ENCODE data around the gene MCF2L. TPM values are rescaled to one million over a fixed set of nuclear protein-coding genes. Genes with fewer than 3 reads are reported as not detected.

The MCF2L gene
- total RNA-seq, 4 donors from 2014 or later = 18.4 to 173 (median 57.6) TPM

DNA sequence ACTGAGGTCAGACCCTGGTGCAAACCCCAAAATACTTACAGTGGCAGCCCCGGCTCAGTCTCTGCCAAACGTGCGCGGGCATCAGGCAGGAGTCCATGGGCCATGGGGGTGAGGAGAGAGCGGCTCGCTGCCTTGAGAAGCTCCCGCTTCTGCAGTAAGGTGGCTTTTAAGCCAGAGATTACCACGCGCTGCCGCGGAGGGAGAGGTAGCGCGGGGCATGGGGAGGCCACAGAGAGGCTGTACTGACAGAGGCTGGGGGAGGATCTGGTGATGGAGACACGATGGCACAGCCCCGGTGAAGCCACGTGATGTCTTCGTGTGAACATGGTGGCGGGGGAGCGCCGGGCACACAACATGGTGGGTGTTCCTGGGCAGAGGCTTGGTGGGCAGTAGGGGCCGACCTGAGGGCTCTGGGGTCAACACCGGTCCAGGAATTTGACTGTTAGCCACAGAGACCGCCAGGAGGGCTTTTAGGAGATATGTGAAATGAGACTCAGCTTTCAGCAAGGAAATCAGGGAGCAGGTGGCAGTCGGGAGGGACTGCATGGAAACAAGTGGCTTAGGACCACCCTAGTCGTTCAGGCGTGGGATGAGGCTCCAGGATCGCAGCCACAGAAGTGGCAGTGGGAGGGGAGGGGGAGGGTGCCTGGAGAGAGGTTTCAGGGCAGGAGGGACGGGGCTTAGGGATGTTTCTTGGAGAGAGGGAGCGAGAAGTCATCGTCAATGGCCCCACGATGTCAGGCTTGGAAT, 24.1 kb downstream of the MCF2L start:
- TF ChIP-seq, protein P1, sequence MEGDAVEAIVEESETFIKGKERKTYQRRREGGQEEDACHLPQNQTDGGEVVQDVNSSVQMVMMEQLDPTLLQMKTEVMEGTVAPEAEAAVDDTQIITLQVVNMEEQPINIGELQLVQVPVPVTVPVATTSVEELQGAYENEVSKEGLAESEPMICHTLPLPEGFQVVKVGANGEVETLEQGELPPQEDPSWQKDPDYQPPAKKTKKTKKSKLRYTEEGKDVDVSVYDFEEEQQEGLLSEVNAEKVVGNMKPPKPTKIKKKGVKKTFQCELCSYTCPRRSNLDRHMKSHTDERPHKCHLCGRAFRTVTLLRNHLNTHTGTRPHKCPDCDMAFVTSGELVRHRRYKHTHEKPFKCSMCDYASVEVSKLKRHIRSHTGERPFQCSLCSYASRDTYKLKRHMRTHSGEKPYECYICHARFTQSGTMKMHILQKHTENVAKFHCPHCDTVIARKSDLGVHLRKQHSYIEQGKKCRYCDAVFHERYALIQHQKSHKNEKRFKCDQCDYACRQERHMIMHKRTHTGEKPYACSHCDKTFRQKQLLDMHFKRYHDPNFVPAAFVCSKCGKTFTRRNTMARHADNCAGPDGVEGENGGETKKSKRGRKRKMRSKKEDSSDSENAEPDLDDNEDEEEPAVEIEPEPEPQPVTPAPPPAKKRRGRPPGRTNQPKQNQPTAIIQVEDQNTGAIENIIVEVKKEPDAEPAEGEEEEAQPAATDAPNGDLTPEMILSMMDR (IDR thresholded peaks at IDR 0.05; ENCODE audit: low read depth) = no peak

DNA sequence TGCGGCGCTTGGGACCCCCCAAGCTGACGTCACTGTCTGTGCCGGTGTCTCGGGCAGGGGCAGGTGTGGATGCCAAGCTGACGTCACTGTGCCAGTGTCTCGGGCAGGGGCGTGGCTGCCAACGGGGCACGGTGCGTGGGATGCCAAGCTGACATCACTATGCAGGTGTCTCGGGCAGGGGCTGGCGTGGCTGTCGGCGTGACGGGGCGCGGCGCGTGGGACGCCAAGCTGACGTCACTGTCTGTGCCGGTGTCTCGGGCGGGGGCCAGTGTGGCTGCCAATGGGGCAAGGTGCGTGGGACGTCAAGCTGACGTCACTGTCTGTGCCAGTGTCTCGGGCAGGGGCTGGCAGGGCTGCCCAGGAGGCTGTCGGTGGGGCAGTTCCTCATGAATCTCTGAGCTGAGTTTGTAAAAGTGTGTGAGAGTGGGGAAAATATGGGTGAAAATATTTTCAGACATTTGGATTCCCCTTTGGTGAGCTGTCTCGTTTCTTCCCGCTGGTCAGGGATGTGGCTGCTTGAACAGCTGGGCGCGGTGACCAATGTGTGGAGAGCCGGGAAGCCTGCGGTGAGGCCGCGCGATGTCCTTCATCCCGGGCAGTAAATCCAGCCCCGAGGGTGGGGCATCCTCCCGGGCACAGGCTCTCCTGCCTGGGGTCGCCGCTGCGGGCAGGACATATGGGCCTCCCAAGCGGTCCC, 25.2 kb downstream of the MCF2L start:
- TF ChIP-seq, protein P1 (IDR thresholded peaks at IDR 0.05; ENCODE audit: low read depth) = no peak

DNA sequence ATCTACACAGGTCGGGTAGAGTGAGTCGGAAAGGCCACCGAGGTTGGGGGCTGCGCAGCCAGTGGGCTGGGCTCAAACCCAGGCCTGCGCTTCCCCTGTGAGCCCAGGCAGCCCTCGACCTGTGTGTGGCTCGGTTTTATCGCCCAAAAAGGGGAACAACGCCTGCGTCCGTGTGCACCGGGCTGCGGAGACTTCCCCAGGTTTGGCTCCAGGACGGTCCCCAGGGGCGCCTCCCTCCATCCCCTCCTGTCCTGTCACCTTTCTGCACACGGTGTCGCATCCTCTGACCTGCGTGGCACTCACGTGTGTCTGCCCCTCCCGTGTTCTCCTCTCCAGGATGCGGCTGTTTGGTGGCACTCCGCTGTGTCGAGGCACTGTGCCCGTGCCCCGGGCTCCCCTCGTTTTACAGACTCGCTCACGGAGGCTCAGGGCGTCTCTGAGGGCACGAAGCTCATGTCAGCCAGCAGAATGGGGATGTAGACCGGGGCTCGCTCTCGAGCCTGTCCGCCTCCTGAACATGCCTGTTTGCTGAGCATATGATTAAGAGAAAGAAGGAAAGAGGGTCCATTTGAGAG, 25.9 kb downstream of the MCF2L start:
- TF ChIP-seq, protein P1 (IDR thresholded peaks at IDR 0.05; ENCODE audit: low read depth) = no peak

DNA sequence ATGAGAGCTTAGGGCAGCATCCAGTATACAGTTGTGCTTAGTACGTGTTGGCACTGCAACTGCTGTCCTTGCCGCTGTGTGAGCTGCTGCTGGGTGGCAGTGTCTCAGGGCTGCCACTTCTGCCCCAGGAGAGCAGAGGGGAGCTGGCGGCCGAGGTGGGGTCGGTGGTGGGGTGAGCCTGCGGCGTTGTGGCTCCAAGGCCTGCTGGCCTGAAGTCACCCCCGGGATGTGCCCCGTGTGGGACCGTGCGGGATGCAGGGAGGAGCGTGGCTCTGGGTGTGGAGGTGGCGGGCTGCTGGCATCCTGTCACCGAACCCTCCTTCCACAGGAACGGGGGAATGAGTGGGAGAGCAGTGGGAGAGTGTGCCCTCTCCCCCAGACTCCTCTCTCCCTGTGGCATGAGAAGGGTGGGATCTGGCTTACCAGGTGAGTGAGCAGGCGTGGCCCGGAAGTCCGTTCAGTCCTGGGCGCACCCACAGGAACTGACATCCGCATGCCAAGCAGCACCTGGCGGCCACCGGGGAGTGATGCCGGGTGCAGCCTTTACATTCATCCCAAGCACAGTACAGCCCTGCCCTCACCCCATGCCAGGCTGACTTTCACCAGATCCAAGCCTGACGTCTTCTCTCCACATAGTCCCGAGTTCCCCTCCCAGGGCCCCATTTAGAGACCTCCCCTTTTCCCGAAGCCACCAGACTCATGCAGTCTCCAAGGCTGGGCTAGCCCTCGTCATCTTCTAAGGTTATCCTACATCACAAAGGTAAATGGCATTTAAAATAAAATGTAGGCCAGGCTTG, 26.6 kb downstream of the MCF2L start:
- TF ChIP-seq, protein P1 (IDR thresholded peaks at IDR 0.05; ENCODE audit: low read depth) = no peak

DNA sequence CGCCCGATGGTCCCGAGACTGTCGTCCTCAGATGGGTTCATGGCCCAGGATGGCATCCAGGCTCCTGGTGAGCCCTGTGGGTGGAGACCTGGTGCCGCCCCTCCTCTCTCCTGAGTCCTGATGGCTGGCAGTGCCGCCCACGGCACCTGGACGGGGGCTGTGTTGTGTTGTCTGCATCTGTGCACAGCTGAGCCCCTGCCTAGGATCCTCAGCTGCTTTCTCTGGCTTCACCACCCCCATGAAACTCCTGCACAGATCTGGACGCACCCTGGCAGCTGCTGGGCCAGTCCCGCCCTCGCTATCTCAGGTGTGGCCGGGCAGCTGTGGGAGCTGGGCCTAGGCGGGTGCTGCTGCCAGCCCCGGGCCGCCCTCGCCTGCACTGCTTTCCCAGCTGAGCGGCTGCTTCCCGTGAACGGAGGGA, 27.7 kb downstream of the MCF2L start:
- TF ChIP-seq, protein P1 (IDR thresholded peaks at IDR 0.05; ENCODE audit: low read depth) = no peak

DNA sequence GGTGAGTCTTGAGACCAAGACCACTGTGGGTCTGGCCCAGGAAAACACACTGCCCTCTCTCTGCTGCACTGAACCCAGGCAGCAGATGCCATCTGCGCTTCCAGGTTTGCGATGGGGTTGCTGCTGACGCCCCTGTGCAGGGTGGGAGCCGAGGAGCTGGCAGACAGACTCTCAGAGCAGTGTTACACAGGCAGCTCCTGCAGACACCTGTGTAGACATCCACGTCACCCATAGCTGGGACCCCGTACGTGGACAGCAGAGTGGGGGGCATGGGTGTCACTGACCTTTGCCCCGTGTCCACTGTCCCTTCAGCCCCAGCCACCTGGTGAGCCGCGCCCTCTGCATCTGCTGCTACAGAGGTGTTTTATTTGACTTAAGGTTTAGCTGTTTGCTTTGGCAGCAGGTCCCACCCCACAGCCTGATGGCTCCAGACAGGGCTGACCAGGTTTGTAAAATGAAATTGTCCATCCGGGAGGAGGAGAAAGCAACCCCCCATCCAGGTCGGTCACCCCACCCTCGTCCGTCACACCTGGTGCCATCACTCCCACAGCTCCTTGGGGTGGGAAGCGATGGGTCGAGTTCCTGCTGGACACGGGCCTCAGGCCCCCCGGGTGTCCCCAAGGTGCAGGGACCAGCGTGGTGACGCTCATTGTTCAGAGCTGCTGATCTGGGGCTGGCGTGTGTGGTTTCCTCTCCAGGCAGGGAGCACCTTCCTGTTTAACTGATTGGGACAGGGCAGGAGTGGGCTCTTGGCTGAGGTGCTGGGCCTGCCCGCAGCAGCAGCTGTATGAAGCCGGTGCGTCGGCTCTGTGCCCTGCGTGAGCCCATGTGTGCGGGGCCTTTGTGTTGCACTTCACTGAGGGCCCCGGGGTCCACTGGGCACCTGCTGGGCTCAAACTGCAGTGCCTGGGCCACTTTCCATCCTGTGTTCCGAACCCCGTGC, 28.4 kb downstream of the MCF2L start:
- TF ChIP-seq, protein P1 (IDR thresholded peaks at IDR 0.05; ENCODE audit: low read depth) = no peak
